Lower lobe of right lung (tissue), 2 donors: ENCODE results near the gene OXNAD1. TPM values are rescaled to one million over a fixed set of nuclear protein-coding genes. Genes with fewer than 3 reads are reported as not detected.
A peak's percentile ranks its signal among the peaks of the same experiment; 100 is the strongest.

Experiments used
- ATAC-seq, 2 donors: fragments of 200-7000 bp; cut with Tn5 transposase; one replicate each; pipeline ENCODE4 v1.9.1; 2020 to 2022; ENCODE audit warnings: mild to moderate bottlenecking in 2 of 2, moderate library complexity in 2 of 2
- DNase-seq: peaks from one replicate; pipeline ENCODE4 v3.0.0-alpha.2; 2020
- H3K27ac ChIP-seq: fragments of 200-600 bp; one replicate; pipeline ENCODE4 v1.8.0; 2022
- H3K27me3 ChIP-seq: fragments of 200-600 bp; one replicate; pipeline ENCODE4 v1.8.0; 2022; ENCODE audit warnings: low read depth
- H3K36me3 ChIP-seq: fragments of 200-600 bp; one replicate; pipeline ENCODE4 v1.8.0; 2022; ENCODE audit warnings: mild to moderate bottlenecking
- H3K4me1 ChIP-seq: fragments of 200-600 bp; one replicate; pipeline ENCODE4 v1.8.0; 2022
- H3K4me3 ChIP-seq: fragments of 200-600 bp; one replicate; pipeline ENCODE4 v1.8.0; 2022; ENCODE audit warnings: mild to moderate bottlenecking
- H3K9me3 ChIP-seq: fragments of 200-600 bp; one replicate; pipeline ENCODE4 v1.8.0; 2022
- intact Hi-C: fragments of 100-400 bp; cut with DNase I; formaldehyde crosslinking; loops from one replicate; pipeline ENCODE4 v1.11.0; 2022
- total RNA-seq: library from RNA; stranded (reverse); fragmentation: NEBNext Ultra II Directional; extraction: Animal tissue kit (Norgen Biotek cat#: 25700); gene quantifications from one replicate; pipeline ENCODE4 v1.2.1, GENCODE V29; 2021
- TF ChIP-seq, protein P1 (sequence below): fragments of 200-600 bp; IDR thresholded peaks from one replicate; pipeline ENCODE4 v1.8.0; 2022; ENCODE audit warnings: antibody characterized with exemption, mild to moderate bottlenecking
- donor health status: DM: no; HTN: yes; CAD: no; lungs with severe emphysema.

OXNAD1 gene
- total RNA-seq, 1 donor from 2014 or later = 13.1 TPM

DNA sequence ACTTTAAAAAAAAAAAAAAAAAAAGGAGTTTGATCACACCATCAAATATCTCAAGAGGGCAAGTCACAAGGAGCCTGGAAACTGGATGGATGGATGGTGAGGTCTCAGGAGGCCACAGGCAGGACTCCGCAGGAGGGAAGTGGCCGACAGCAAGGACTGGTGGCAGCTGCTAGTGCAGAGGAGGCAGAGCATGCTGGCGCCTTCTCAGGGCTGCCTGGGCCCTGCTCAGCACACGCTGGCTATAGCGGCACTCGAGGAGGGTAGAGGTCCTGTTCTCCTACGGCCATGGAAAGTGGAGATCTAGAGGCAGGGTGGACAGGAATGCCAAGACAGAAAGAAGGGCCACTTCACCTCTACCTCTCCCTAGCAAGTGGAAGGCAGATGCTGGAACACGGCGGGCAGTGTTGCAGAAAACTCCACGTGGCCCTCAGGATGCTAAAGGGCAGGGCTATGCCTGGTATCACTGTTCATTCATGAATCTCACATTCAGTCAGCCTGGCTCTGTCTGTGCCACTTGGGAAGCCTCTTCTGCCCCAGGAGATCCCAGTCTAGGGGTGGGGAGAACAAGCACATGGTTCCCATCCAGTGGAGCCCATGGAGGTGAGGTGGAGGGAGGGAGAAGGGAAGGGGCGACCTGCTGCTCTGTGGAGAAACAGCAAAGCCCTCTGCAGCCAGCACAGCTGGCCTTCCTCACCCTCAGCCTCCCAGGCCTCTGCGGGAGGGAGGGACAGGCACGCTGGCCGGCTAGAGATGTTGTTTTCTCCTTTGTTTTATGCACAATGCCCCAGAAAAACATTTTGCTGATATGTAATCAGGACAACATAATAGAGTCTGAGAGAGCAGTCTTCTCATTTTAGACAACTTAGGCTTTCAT lies 71.0 kb downstream of the OXNAD1 start:
- ATAC-seq (peak in 1 of 2 donors; percentile 18), DNase-seq (no peak)
- peaks cover 8% of the 10 kb centered on the region for H3K9me3 ChIP-seq
- peaks cover 13% of the 10 kb centered on the region for H3K36me3 ChIP-seq
- H3K27me3 ChIP-seq = no peaks in the 10 kb centered on the region
- intact Hi-C loops = no loop called here
- H3K4me1 ChIP-seq = peaks cover 22% of the 10 kb centered on the region
- H3K27ac ChIP-seq = peak overlapping the region; percentile 19
- no peak overlapping the region for H3K4me3 ChIP-seq
- TF ChIP-seq, protein P1, sequence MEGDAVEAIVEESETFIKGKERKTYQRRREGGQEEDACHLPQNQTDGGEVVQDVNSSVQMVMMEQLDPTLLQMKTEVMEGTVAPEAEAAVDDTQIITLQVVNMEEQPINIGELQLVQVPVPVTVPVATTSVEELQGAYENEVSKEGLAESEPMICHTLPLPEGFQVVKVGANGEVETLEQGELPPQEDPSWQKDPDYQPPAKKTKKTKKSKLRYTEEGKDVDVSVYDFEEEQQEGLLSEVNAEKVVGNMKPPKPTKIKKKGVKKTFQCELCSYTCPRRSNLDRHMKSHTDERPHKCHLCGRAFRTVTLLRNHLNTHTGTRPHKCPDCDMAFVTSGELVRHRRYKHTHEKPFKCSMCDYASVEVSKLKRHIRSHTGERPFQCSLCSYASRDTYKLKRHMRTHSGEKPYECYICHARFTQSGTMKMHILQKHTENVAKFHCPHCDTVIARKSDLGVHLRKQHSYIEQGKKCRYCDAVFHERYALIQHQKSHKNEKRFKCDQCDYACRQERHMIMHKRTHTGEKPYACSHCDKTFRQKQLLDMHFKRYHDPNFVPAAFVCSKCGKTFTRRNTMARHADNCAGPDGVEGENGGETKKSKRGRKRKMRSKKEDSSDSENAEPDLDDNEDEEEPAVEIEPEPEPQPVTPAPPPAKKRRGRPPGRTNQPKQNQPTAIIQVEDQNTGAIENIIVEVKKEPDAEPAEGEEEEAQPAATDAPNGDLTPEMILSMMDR = no peak

DNA sequence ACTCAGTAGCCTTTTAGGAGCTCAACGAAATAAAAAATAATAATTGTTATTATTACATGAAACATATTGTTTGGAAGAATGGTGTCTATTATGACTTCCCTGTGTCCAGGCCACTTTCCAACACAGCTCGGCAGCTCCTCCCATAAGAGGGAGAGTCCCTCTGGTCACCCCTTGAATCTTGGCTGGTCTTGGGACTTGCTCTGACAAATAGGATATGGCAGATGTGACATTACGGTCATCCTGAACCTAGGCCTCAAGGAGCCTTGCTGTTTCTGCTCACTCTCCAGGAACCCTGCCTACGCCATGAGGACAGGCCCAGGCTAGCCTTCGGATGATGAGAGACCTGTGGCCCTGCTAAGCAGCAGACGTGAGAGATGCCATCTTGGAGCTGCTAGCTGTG lies 71.8 kb downstream of the OXNAD1 start:
- ATAC-seq (no peak), DNase-seq (no peak)
- H3K4me1 ChIP-seq = peaks cover 22% of the 10 kb centered on the region
- H3K4me3 ChIP-seq = no peak overlapping the region
- H3K27me3 ChIP-seq = no peaks in the 10 kb centered on the region
- no peak overlapping the region for H3K27ac ChIP-seq
- intact Hi-C loops = no loop called here
- TF ChIP-seq, protein P1 = no peak
- no peaks in the 10 kb centered on the region for H3K9me3 ChIP-seq
- peaks cover 13% of the 10 kb centered on the region for H3K36me3 ChIP-seq

DNA sequence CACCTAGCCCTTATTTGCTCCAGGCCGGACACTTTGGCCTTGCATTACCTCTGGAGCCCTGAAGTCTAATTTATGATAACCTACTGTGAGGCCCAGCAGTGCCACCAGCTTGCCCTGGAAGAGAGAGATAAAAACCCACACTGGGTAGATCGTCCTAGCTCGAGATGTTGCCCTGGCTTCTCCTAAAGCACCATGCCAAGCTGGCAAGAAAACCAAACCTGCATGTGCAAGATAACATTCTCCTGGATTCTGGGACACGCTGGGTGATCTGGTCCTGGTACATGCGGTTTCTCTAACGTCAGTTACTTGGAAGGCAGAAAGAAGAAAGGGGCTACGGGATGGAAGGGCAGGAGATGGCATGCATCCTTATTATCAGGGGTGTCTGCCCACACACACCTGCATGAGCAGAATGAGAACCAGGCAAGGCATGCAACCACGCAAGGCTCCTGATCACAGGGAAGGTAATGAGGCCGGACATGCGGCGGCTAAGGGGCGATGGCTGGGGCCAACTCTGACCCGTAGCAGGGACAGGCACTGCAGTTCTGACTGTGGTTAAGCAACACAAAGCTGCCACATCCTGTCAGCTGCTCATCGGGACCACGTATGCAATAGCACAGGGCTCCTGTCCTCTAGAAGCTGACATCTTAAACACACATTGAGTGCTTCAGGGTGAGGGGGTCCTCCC lies 73.0 kb downstream of the OXNAD1 start:
- Histone ChIP-seq H3K4me3 (no peak overlapping the region), H3K27me3 (no peaks in the 10 kb centered on the region), H3K9me3 (no peaks in the 10 kb centered on the region), H3K4me1 (peaks cover 27% of the 10 kb centered on the region), H3K36me3 (peaks cover 13% of the 10 kb centered on the region), H3K27ac (peak overlapping the region; percentile 55)
- intact Hi-C loops = no loop called here
- TF ChIP-seq, protein P1 = no peak
- peak; percentile 65 to 77 for ATAC-seq
- peak; percentile 55 for DNase-seq

DNA sequence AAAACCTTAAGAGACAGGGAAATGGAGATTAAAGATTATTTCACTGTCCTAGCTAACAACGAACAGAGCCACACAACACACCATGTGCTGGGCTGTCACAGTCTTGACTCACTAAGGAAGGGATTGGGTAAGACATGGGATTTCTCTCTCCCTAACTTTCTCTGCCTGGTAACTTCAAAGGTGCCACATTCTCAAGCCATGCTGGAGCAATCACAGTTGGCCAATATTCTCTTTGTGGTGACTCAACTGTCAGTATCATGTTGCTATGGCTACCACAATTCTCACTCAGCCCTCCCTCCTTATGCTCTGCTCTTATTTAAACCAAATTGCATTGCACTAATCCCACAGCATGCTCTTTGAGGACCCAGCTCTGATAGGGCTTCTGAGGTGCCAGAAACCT lies 74.0 kb downstream of the OXNAD1 start:
- no peak for DNase-seq
- Histone ChIP-seq H3K36me3 (peaks cover 13% of the 10 kb centered on the region), H3K4me3 (no peak overlapping the region), H3K4me1 (peaks cover 27% of the 10 kb centered on the region), H3K27ac (peak overlapping the region; percentile 55), H3K27me3 (no peaks in the 10 kb centered on the region), H3K9me3 (no peaks in the 10 kb centered on the region)
- ATAC-seq = peak; percentile 86 to 89
- intact Hi-C loops = no loop called here
- TF ChIP-seq, protein P1 = no peak

DNA sequence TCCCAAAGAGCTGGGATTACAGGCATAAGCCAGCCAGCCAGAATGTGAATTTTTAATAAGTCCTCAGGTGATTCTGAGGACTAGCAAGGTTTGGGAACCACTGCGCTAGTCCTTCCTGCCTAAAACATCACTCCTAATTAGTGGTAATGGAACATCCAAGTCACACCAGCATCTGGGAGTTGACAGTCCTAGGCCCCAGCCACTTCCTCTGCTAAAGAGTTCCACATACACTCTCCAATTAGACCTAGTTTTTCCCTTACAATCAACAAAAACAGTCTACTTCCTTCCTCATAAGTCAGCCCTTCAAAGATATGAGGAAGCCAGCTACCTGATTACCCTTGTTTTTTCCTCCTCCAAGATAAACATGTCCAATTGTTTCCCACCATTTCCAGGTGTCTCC lies 78.1 kb downstream of the OXNAD1 start:
- intact Hi-C loops = no loop called here
- H3K36me3 ChIP-seq = peaks cover 8% of the 10 kb centered on the region
- H3K4me1 ChIP-seq = peaks cover 19% of the 10 kb centered on the region
- DNase-seq (no peak), ATAC-seq (no peak)
- H3K4me3 ChIP-seq = no peak overlapping the region
- H3K9me3 ChIP-seq = no peaks in the 10 kb centered on the region
- no peak overlapping the region for H3K27ac ChIP-seq
- TF ChIP-seq, protein P1 = no peak
- H3K27me3 ChIP-seq = no peaks in the 10 kb centered on the region
